NCI-H1417 (cell line): ENCODE results near the gene TCERG1L.
A peak's percentile ranks its signal among the peaks of the same experiment; 100 is the strongest.

Experiments
- DNase-seq, 3 experiments: peaks; one replicate each; lab custom pipeline; 2025; lab: John Stamatoyannopoulos, UW

TCERG1L gene

DNA sequence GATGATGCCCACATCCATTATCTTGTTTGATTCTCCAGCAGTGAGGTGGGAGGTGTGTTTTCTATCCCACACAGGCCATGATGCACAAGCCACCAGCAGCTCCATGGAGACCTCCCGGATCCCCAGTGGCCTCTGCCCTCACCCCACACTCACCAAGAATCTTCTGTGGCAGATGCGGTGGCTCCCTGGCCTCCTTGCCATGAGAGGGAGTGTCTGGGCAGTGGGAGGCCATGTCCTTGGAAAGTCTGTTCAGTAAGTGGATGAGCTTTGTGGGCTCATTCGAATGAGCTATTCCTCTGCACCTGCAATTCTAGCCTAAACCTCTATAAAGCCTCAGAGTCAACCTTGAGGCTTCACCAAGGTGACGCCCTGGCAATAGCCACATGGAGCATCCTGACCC, 243.8 kb downstream of the TCERG1L start:
- no peak for DNase-seq

DNA sequence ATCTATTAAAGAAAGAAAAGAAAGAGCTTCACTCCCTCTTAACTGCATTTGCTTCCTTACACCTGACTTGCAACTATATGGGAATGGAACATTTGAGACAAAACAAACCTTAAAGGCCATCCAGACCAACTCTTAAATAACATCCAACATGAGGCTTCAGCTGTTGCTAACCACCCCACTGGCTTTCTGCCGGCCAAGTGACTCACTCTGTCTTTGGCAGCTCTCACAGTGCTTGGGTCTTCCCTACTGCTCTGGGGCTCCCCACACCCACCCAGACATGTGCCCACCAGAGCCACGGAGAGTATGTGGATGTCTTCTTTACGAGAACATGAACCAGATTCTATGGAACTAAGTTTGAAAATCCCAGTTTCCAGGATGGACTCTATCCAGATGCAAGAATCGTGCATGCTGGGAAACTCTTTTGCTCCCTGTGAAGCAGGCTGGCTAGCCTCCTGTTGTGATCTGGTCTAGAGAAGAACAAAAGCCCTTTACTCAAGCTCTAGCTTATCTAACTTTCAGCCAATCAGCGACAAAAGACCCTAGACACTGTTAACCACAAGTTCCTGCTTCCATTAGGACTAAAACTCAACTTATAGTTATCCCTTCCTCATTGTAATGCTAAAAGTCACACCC, 245.7 kb downstream of the TCERG1L start:
- no peak for DNase-seq

DNA sequence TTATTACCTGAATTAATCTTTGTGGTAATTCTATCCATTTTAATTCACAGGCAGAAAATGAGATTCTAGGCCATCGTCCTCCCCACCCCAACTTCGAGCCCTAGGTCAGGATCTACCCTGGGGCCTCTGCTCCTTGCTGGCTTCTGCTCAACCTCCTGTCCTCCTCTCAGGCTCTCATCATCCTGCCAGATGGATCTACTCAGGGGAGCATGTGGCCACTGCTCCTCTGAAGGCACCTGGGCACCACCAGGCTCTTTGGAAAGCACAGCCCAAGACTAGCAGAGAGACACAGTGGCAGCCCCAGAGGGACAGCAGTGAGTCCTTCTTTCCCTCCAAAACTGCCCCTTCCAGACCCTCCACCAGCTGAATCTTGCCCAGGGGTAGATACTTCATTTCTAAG, 248.2 kb downstream of the TCERG1L start:
- no peak for DNase-seq

DNA sequence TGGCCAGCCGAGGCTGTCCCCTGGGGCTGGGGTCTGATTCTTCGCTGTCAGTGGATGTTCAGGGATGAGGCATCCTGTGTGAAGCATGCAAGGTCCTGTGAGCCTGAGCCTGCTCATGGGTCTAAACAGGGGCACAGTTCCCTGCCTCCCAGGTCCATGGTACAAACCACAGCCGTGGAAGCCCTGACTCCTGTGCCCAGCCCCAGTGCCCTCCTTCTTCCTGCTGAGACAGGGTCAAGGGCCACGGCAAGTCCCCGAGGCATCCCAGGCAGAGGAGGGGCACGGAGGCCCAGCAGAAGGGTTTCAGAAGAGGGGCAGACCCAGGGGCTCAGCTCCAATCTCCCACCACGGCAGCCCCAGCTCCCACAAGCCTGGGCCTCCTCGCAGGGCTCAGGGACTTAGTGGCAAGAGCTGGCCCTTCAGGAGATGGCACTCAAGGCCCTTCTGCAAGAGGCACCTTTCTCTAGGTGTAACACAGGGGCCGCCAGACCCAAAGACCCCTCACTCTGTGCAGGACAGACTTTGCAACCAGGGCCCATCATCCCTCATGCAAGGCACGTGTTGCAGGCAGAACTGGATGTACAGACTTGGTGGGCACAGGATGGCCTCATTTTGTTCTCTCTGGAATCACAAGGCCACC, 248.8 kb downstream of the TCERG1L start:
- no peak for DNase-seq

DNA sequence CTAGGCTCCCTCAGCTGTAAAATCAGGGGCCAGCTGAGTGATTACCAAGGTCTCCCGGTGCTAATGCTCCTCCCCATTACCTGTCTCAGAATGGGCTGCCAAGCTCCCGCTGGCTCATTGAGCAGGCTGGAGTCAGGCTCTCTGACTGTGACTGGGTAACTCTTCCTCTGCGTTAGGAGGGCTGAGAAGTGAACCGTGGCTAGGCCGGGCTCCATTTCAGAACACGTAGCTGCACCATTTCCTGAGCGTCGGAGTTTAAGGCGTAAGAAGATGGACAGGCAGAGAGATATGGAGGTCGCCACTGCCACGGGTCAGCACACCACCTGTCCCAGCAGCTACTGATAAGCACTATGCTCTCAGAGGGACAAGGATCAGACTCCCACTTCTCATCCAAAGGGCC, 250.3 kb downstream of the TCERG1L start:
- DNase-seq, result no peak

DNA sequence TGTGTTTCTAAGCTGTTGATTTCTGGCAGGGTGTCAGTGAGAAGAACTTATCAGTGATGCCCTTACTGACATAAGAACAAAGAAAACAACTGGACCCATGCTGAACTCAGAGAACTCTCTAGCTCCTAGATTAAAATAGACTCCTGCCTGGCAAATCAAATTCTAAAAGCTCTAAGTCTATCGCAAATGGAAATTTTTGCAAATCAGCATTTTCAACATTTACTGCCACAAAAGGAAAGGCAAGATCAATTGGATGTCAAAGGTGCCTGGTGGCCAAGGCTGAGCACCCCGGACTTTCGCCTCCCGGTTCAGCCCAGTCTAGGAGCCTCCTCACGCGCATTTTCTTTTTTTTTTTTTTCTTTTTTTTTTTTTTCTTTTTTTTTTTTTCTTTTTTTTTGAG, 251.6 kb downstream of the TCERG1L start:
- DNase-seq, result no peak

DNA sequence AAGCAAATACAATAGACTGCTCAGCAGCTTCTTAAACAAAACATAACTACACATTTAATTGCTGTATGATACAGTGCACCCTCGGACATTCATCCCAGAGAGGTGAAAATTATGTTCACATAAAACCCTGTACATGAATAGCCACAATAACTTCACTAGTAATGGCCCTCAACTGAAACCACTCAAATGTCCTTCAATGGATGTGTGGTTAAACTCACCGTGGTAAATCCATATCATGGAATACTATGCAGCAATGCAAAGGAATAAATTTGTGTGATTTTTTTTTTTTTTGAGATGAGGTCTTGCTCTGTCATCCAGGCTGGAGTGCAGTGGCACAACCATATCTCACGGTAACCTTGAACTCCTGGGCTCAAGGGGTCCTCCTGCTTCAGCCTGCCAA, 252.7 kb downstream of the TCERG1L start:
- no peak for DNase-seq

DNA sequence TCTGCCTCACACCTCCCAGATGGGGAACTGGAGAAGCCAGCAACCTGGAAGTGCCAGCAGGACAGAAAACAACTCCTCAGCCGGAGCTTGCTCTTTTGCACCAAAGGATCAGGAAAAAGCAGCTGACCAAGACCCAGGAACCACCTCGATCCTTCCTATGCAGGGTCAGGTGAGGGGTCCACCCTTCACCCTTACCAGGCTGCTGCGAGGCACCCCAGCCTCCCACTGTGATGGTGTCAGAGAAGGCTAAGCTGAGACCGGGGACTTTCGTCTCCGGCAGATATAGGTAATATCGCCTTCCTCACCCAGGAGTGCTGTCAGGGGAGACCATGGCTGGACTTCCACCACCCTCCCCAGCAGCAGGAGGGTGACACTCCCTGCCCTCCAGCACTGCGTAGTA, 254.7 kb downstream of the TCERG1L start:
- DNase-seq, result no peak

DNA sequence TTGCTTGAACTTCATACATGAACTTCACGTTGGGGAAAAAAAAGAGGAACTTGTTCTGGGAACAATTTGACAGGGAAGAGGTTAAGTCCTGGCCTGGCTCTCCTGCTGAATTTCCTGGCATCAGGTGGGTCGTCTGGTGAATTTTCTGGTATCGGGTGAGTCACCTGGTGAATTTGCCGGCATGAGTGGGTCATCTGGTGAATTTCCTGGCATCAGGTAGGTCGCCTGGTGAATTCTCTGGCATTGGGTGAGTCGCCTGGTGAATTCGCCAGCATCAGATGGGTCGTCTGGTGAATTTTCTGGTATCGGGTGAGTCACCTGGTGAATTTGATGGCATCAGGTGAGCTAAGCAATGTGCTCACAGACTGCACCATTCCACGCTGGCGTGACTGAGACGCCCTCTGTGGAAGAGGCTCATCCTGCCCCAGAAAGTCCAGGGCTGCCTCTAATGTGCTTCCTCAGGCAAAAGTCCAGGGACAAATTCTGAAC, 255.4 kb downstream of the TCERG1L start:
- no peak for DNase-seq

DNA sequence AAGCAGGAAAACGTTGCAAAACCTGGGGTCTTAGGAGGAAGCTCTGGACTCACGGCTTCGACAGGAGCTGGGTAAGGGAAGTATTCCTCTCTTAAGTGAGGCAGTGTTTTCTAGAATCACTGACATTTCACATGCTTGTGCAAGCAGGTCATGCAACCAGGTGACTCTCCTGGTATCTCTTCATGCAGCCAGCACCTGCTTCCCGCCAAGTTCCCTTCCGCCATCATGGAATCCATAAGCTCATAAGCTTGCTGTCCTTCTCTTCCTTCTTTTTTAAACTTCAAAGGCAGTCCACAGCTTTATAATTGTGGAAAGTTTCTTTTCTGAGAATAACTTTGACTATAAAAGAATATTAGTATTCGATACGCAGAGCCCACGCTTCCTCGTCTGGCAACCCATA, 256.1 kb downstream of the TCERG1L start:
- no peak for DNase-seq

DNA sequence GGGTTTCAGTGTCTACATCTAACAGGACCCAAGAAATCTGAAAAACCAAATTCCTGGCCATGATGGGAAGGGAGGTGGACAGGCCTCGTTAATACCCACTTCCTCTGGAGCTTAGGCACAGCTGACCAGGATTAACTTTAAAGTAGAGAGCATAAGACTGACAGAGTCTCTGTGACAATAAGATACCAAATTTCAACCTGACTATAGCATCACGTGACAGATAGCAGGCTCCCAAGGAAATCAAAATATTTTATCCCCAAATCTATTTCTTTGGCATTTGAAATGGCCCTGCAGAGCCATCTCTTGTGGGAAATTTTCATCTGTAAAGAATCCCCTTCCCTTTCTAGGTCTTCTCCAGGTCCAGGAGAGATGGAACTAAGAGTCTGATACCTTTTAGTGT, 258.3 kb downstream of the TCERG1L start:
- no peak for DNase-seq

DNA sequence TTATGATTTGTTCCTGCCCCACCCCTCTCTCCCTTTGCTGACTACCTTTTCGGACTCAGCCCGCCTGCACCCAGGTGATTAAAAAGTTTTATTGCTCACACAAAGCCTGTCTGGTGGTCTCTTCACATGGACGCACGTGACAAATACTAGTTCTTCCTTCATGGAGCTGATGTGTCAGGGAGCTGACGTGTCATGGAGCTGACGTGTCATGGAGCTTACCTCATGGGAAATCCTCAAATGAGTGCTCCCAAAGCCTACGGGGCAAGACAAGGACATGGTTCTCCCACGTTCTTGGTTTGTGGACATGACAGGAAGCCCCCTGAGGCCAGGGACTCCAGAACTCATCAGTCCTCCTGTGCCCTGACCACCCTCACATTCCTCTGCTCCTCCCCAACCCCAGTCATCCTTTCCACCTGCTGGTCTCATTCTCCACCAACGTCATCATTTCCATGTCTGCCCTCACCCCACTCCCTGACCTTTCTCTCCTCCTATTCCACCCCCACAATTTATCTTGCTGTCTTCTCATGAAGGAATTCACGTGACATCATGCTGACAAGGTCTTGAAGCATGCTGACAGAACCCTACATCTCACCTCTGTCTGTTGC, 261.3 kb downstream of the TCERG1L start:
- no peak for DNase-seq

DNA sequence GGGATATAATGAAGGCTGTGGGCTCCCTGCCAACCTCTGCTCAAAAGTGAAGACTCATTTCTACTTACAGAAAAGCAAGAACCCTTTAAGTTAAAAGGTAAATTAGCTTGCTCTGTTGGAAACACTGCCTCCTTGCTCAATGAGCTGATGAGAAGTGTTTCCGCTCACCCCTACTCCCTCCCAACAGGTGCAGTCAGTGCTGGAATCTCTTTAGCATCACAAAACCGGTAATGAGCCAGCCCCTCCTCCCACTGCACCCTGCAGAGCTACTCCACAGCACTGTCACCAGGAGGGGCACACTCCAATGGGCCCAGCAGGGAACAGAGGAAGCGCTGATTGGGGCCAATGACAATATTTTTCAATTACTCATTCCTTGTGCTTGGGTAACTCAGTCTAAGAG, 262.5 kb downstream of the TCERG1L start:
- DNase-seq, result peak; percentile 55 to 87 (median 59)

DNA sequence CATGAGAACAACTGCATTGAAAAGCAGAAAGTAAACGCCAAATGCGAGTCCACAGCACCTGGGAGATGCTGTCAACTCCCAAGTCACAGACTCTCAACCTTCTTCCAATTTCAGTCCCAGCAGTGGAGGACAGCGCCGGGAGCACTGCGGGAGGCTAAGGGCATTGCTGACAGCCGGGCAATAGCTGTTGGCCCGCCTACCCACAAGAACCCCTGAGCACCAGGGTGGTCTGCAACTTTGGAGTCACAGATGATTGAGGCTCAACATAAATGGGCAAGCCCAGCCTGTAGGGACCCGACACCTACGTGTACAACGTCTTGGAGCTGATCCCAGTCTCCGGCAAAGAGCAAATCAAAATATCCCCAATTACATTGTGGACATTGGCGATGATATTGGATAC, 262.9 kb downstream of the TCERG1L start:
- DNase-seq, result no peak

DNA sequence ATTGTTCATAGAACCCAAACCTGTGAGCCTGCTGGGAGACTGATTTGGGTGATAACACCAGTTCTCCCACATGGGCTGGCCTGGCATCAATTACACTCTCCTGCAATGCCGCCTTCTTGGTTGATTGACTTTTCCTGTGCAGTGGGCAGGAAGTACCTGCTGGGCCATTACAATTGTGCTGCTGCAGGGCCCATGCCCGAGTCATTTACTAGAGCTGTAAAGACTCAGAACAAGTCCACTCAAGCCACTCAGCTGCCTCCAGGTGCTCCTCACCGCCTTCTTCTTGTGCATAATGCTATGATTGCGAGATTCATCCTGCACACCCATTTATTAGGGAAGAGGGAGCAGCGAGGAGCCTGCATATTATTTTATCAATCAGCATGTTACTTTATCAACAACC, 264.0 kb downstream of the TCERG1L start:
- peak in 1 of 3 experiments; percentile 4 for DNase-seq

DNA sequence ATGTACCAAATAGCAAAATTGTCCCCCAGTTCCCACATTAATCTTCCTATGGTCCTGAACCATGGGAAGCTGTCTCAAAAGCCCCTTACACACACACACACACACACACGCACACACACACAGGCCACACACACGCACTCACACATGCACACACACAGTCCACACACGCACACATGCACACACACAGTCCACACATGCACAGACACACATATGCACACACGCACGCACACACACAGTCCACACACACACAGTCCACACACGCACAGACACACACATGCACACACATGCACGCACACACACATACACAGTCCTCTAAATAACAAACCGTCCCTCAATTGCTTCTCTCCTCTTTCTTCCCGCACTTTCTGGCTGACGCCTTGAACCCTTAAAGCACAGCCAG, 265.3 kb downstream of the TCERG1L start:
- no peak for DNase-seq

DNA sequence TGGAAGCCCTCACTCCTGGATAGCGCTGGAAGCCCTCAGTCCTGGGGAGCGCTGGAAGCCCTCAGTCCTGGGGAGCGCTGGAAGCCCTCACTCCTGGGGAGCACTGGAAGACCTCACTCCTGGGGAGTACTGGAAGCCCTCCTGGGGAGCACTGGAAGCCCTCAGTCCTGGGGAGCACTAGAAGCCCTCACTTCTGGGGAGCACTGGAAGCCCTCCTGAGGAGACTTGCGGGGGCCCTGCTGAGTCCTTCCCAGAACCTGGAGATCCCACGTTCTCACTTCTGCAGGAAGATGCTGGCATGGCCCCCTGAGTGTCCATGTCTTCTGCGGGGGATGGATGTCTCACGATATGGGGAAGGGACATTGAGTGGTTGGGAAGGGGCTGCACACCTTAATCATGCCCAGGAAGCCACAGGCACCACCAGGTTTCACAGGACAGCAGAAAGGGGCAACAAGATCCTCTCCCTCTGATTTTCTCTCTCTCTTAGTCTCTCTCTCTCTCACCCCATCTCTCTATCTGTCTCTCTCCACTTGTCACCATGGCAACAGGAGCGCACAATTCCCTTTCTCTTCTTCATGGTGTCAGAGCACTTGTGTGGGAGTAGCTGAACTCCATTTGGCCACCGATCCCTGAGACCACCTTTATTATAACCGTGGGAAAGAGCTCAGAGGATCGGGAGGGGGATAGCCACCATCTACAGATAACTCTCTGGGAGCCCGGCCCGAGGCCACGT, 267.0 kb downstream of the TCERG1L start:
- DNase-seq, result no peak

DNA sequence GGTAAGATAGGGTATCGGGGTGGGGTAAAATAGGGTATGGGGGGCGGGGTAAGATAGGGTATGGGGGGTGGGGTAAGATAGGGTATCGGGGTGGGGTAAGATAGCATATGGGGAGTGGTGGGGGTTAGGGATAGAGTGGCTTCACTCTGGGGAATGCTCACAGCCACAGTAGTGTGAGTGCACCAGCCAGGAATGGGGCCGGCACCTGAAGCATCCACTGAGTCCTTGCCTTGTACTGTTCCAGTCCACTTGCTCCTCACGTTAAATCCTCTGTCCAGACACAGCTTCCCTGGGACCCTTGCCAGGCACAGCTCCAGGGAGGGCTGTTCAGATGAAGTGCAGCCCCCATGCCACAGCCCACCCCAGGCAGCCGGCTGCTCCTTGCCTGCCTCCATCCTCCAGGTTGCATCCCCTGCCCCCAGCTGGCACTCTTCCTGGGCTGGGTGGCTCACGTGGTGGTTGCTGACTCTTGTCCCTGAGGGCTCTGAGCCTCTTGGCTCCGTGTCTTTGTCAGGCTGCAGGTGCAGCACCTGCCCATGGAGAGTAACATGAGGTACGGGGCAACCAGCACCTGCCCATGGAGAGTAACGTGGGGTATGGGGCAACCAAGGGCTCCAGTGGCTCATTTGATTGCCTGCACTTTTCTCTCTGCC, 268.4 kb downstream of the TCERG1L start:
- peak in 2 of 3 experiments; percentile 6 to 37 for DNase-seq
